Measurements from ENCODE around the gene KRTAP4-5.
"Not testable (repeated sequence)": the region's sequence is repeated elsewhere in the genome, so short reads cannot be mapped to it uniquely, and the experiment has no call there.

The KRTAP4-5 gene

DNA sequence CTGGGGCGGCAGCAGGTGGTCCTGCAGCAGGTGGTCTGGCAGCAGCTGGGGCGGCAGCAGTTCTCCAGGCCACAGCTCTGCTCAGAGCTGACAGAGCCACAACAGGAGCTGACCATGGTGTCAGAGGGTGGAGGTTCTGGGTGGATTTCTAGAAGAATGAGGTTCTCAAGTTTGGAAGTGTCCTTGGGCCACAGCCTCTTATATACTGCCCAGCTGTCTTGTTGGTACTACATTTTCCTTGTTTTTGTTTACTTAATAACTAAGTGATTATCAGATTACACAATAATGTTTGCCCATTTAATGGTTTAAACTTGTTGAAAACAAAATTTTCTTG lies at the start of gene KRTAP4-5:
Gene KRTAP4-5 (minus strand): TSS at position 174 of the 334 bp plus-strand sequence. CDS start 58 bp downstream, at position 116.
- no peak for DNase-seq

DNA sequence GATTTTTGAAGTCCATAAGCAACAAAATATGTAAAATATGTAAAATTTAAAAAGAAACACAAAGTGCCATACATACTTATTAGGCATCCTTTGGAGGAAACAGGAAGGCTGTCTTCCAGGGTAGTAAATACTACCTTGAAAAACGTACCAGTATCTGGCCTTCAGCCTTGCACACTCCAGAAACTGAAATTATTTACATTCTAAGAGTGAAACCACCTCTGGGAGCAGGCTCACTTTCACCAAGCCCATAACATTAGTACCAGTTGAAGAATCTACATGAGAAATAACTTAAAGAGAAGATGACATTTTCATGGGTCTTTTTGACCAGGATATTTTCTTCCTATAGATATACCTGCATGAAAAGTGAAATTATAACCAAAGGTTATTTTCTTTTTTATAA lies 46.4 kb upstream of the KRTAP4-5 start:
- no peak for DNase-seq

DNA sequence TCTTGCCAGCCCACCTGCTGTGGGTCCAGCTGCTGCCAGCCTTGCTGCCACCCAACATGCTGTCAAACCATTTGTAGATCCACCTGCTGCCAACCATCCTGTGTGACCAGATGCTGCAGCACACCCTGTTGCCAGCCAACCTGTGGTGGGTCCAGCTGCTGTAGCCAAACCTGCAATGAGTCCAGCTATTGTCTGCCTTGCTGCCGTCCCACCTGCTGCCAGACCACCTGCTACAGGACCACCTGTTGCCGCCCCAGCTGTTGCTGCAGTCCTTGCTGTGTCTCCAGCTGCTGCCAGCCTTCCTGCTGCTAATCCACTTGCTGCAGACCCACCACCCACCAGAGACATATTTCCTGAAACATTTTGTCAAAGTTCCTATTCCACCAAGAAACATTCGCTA lies 40.7 kb upstream of the KRTAP4-5 start:
- DNase-seq, result no peak

DNA sequence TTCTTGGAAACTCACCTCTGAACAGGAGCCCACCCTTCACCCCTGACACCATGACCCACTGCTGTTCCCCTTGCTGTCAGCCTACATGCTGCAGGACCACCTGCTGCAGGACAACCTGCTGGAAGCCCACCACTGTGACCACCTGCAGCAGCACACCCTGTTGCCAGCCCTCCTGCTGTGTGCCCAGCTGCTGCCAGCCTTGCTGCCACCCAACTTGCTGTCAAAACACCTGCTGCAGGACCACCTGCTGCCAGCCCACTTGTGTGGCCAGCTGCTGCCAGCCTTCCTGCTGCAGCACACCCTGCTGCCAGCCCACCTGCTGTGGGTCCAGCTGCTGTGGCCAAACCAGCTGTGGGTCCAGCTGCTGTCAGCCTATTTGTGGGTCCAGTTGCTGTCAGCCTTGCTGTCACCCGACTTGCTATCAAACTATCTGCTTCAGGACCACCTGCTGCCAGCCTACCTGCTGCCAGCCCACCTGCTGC lies 40.3 kb upstream of the KRTAP4-5 start, which contains the start of gene KRTAP9-1:
Gene KRTAP9-1 (plus strand): TSS at position 51 of the 482 bp plus-strand sequence. CDS start 0 bp downstream, at position 51.
- not testable (repeated sequence) for DNase-seq

DNA sequence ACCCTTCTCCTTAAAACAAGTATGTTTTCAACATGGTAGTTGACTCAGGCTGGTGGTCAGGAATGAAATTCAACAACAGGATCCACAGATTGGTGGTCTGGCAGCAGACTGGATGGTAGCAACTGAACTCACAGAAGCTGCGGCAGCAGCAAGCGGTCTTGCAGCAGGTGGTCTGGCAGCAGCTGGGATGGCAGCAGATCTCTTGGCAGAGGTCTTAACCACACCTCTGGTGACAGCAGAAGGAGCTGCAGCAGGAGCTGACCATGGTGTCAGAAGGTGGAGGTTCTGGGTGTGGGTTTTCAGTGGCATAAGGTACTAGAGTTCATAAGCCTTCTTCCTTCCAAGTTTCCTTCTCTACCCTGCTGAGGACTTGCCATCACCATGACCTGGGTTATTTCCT lies 37.2 kb upstream of the KRTAP4-5 start:
- no peak for DNase-seq

DNA sequence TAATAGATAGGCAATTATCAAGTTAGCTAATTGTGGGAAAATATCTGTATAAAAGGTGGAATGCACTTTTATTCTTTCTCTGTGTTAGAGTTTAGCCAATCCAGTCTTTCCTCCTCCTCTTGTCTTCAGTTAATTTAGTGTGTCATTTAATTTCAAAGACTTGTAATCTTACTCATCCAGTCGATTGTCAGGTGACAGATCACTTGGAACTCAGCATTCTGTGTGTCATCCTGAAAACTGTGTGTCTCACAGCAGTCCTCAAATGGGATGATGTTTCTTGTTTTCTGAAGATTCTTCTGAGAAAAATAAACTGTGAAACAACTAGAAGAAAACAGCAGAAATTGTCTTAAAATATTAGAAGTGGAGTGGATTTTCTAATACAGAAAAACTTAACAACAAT lies 35.4 kb upstream of the KRTAP4-5 start:
- DNase-seq, result no peak

DNA sequence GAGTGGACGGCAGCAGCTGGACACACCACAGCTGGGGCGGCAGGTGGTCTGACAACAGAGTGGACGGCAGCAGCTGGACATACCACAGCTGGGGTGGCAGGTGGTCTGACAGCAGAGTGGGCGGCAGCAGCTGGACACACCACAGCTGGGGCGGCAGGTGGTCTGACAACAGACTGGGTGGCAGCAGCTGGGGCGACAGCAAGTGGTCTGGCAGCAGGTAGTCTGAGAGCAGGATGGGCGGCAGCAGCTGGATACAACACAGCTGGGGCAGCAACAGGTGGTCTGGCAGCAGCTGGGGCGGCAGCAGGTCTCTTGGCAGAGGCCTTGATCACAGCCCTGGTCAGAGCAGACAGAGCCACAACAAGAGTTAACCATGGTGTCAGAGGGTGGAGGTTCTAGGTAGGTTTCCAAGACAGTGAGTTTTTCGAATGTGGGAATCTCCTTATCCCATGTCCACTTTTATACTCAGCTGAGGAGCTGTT lies 34.9 kb upstream of the KRTAP4-5 start, which contains the start of gene KRTAP4-1:
Gene KRTAP4-1 (minus strand): TSS at position 432 of the 482 bp plus-strand sequence. CDS start 57 bp downstream, at position 375.
- no peak for DNase-seq

DNA sequence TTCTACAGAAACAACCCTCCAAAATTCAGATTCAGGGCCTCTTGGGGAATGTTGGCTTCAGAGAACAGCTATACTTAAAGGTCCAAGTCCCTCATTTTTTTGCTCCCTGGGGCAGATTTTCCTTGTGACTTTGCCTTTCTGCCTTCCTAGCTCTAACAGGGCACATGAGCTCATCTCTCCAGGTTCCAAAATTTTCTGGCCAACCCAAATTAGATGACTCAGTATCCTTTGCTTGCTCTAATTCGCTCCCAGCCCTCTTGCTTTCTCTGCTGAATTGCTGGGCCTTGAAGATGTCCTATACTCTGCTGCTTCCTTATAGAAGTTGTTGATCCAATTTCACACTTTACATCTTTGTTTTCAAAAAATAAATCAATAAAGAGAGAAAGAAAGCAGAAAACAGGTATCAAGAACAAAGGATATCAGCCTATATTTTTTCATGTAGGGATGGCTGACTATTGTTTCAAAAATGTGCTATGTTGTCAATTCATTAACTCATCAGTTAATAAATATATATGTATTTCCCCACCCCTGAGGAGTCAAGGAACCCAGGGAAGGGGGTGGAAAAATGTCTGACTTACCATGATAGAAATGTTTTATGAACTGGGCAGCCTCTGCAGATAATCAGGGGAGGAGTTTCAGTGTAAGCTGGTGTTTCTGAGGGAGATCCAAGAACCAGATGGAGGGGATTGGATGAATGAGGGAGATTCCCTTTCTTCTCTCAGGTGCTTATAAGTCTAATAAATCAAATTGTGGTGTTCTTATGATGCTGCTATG lies 29.4 kb upstream of the KRTAP4-5 start:
- peak; percentile 25 for DNase-seq

DNA sequence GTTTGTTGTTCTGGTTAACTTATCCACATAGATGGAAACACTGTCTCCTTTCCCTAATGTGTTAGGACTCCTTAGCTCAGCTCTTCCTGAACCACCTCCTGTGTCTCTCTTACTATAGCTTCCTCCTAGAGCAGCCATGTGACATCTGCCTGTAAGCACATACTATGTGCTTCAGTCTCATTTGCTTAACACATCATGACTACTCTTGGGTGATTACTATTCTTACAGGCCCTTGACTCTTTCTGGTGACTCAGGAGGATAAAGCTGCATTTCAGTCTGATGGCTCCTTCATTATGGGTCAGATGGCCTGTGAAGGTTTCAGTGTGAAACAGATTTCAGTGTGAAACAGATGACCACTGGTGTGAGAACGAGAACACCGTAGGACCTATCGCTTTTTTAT lies 28.7 kb upstream of the KRTAP4-5 start:
- DNase-seq, result peak; percentile 22

DNA sequence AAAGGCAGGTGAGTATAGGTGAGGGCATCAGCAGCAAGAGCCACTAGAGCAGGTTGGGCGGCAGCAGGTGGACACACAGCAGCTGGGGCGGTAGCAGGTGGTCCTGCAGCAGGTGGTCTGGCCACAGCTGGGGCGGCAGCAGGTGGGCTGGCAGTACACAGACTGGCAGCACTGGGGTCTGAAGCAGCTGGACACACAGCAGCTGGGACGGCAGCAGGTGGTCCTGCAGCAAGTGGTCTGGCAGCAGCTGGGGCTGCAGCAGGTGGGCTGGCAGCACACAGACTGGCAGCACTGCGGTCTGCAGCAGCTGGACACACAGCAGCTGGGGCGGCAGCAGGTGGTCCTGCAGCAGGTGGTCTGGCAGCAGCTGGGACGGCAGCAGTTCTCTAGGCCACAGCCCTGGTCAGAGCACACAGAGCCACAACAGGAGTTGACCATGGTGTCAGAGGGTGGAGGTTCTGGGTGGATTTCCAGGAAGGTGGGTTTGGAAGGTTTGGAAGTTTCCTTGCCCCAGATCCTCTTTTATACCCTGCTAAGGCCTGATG lies 28.2 kb upstream of the KRTAP4-5 start, which contains the start of gene KRTAP4-2:
Gene KRTAP4-2 (minus strand): TSS at position 495 of the 545 bp plus-strand sequence. CDS start 57 bp downstream, at position 438.
- no peak for DNase-seq

DNA sequence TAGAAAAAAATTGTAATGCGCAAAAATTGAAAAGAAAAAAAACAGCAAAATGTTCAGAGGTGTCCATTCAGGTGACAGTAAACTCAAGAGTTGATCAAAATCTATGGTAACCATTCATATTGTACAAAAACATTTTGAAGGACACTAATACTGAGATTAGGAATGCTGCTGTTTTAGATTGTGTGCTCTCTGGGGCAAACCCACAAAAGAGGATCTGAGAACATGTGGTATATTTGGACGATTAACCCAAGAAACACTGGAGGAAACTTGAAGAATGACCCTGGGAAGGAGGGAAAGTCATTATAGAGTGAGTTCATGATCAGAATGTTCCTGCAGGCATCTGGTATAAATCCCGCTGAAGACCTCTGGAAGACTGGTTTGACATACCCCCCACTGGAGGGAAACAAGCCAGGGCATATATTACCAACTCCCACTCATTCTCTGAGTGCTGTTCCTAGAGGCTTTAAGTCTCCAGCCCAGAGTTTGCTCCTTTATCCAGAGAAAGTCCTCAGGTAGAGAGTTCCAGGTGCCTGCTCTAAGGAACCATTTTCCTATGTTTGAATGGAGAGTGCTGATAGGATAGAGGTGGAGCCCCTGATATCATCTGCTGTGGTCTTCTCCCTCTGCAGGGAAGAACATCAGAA lies 27.2 kb upstream of the KRTAP4-5 start:
- DNase-seq, result no peak

DNA sequence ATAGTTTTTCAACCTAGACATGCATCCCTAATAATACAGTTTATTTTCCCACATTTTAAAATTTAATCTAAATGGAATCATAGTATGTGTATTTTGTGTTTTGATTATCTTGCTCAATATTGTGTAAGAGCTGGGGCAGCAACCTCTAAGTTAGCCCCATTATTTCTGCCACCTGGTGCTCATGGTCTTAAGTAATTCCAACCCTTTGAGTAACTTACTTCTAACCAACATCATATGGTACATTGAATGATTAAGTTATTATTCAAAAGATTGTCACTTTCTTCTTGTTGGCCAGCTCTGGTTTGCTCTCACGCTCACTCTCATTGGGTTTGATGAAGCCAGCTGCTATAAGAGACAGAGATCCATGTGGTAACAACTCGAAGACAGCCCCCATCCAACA lies 22.3 kb upstream of the KRTAP4-5 start:
- peak; percentile 46 for DNase-seq

DNA sequence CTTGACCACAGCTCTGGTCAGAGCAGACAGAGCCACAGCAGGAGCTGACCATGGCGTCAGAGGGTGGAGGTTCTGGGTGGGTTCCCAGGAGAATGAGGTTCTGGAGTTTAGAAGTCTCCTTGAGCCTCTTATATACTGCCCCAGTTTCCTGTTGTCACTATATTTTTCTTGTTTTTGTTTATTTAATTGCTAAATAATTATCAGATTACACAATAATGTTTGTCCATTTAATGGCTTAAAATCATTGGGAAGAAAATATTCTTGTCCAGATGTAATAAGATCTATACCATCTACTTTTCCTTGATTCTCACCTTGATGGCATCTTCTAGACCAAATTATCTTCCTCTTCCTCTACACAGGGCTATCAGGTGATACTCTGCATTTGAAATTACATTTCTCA lies 18.5 kb upstream of the KRTAP4-5 start, which contains the start of gene KRTAP4-3:
Gene KRTAP4-3 (minus strand): TSS at position 101 of the 400 bp plus-strand sequence. CDS start 49 bp downstream, at position 52.
- DNase-seq, result no peak

DNA sequence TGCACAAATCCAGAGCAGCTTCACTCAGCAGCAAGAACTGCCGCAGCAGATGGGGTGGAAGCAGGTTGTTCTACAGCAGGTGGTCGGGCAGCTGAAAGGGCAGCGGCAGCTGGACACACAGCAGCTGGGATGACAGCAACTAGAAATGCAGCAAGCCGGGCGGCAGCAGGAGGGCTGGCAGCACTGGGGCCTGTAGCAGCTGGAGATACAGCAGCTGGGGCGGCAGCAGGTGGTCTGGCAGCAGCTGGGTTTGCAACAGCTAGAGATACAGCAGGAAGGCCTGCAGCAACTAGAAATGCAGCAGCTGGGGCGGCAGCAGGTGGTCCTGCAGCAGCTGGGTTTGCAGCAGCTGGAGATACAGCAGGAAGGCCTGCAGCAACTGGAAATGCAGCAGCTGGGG lies 17.9 kb upstream of the KRTAP4-5 start:
- DNase-seq, result no peak

DNA sequence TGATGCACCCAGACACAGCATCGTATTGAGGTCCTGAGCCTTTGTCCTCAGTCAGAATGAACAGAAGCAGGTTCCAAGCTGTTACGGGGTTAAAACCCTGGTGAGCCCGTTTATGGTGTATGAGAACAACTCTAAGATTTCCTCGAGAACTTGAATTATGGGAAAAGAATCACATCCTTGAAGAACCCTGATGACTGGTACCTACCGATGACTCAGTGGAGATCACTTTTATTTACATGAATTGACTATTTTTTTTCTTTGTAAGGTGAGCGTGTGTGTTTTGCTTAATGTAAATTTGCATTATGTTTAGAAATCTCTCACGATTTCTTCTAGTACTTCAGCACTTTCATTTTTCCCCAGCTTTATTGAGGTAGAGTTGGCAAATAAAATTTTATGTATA lies 14.2 kb upstream of the KRTAP4-5 start:
- DNase-seq, result no peak

DNA sequence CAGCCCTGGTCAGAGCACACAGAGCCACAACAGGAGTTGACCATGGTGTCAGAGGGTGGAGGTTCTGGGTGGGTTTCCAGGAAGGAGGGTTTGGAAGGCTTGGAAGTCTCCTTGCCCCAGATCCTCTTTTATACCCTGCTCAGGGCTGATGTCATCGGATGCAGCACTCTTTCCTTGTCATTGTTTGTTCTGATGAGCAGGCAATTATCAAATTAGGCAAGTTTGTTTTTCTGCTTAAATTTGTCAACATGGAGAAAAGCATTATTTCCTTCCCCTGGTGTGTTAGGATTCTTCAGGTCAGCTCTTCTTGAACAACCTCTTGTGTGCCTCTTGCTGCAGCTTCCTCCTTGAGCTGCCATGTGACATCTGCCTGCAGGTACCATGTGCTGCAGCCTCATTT lies 11.0 kb upstream of the KRTAP4-5 start, which contains the start of gene KRTAP4-4:
Gene KRTAP4-4 (minus strand): TSS at position 101 of the 400 bp plus-strand sequence. CDS start 57 bp downstream, at position 44.
- no peak for DNase-seq

DNA sequence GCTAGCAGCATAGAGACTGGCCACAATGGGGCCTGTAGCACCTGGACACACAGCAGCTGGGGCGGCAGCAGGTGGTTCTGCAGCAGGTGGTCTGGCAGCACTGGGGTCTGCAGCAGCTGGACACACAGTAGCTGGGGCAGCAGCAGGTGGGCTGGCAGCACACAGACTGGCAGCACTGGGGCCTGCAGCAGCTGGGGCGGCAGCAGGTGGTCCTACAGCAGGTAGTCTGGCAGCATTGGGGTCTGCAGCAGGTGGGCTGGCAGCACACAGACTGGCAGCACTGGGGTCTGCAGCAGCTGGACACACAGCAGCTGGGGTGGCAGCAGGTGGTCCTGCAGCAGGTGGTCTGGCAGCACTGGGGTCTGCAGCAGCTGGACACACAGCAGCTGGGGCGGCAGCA lies 10.6 kb upstream of the KRTAP4-5 start:
- not testable (repeated sequence) for DNase-seq

DNA sequence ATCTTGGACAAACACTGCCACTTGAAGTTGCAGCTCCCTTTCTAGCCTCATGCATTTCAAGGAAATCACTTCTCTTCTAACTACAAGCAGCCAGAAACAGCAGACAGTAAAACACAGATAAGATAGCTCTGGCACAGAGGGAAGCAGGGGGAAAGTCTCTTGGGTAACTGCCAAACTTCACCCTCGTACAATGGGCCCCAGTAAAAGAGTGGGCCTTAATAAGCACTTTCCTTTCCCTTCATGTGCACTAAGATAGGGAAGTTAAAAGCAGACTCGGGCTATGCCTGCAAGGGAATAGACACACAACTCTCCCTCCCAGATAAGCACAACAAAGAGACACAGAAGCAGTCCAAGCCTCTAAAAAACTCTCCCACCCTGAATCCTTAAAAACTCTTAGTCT lies 4.2 kb upstream of the KRTAP4-5 start:
- no peak for DNase-seq

DNA sequence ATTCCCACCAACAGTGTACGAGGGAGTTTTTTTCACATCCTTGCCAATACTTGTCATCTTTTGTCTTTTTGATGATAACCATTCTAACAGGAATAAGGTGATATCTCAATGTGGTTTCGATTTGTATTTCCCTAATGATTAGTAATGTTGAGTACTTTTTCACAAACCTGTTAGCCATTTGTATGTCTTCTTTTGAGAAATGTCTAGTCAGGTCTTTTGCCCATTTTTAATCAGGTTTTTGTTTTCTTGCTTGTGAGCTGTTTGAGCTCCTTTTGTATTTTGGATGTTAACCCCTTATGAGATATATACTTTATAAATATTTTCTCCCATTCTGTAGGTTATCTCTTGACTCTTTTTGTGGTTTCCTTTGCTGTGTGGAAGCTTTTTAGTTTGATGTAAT lies 1.9 kb upstream of the KRTAP4-5 start:
- no peak for DNase-seq

DNA sequence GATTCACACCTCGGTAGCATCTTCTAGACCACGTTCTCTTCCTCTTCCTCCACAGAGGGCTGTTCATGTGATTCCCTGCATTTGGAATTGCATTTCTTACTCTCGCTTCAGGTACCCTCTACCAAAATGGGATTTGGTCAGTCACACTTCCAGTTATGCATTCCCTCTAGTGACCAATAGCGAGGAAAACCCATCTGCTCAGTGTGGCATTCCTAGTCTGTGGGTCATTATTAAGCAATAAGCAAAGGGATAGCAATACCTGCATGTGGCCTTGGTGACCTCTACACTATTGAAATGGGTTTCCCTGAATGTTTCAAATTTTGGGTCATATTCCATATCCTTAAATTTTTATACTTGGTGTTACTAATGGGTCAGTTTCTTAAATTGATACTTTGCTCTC lies 401 bp upstream of the KRTAP4-5 start:
- no peak for DNase-seq

DNA sequence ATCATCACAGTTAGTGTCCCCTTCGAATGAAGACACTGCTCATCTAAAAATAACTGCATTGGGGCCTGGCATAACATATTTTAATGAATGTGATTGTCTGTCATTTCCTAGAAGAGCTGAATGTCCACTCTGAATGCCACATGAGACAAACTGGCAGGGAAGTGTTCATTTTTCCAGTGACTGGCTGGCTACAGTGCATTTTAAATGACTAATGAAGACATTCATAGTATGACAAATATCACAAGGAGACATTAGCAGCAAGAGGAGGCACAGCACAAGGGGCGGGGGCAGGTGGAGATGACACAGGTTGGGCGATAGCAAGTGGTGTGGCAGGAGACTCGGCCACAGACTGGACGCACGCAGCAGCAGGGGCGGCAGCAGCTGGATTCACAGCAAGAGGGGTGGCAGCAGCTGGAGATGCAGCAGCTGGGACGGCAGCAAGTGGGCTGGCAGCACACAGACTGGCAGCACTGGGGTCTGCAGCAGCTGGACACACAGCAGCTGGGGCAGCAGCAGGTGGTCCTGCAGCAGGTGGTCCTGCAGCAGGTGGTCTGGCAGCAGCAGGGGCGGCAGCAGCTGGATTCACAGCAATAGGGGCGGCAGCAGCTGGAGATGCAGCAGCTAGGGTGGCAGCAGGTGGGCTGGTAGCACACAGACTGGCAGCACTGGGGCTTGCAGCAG lies 514 bp downstream of the KRTAP4-5 start:
- not testable (repeated sequence) for DNase-seq

DNA sequence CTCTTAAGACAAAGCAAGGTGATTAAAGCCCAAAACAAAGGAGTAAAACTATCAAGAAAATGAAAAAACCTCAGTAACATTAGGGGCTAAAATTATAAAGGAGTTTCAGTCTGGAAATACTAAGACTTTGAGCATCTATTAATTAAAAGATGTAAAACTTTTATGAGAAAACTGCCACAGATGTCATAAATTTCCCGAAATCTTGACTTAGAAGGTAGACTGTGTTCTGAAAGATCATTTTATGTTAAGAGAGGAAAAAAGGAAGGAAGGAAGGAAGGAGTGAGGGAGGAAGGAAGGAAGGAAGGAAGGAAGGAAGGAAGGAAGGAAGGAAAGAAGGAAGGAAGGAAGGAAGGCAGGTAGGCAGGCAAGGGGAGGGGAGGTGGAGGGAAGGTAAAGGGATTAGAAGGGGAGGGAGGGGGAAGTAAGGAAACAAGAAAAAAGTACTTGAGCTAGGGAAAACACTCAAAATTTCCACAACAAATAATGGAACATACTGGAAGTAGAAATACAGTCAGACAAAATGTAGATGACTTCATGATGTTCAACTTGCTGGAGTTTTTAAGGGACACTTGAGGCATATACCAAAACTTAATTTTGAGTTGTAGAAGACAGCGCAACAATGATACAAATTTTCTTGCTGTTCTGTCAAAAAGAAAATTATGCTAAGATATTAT lies 2.0 kb downstream of the KRTAP4-5 start:
- DNase-seq, result no peak
